Activated T-cell treated with anti-CD3 and anti-CD28 coated beads, Interleukin-2, amount 50 U/mL, for 24 hours (primary cell): Measurements from ENCODE around the gene MARCHF10.

Experiments
- DNase-seq: peaks from one replicate; pipeline ENCODE4 v3.0.0-alpha.2; 2020
- H3K27ac Mint-ChIP-seq: 2 replicates; pipeline ENCODE4 v1.8.0; 2020; ENCODE audit warnings: mild to moderate bottlenecking, mixed read lengths
- H3K27me3 Mint-ChIP-seq: 2 replicates; pipeline ENCODE4 v1.8.0; 2020; ENCODE audit warnings: mixed read lengths
- H3K36me3 Mint-ChIP-seq: 2 replicates; pipeline ENCODE4 v1.8.0; 2020; ENCODE audit warnings: low read depth, mixed read lengths
- H3K4me1 Mint-ChIP-seq: 2 replicates; pipeline ENCODE4 v1.8.0; 2020; ENCODE audit warnings: low read depth, mixed read lengths
- H3K4me3 Mint-ChIP-seq: 2 replicates; pipeline ENCODE4 v1.8.0; 2020; ENCODE audit warnings: mild to moderate bottlenecking, moderate library complexity, mixed read lengths
- H3K9me3 Mint-ChIP-seq: 2 replicates; pipeline ENCODE4 v1.8.0; 2020; ENCODE audit warnings: mixed read lengths

MARCHF10 gene

GRCh38 chr17:62827746-62828485, 19.8 kb upstream of the MARCHF10 start:
- H3K4me3 Mint-ChIP-seq = no peak overlapping the region
- no peak for DNase-seq
- no peaks in the 10 kb centered on the region for H3K4me1 Mint-ChIP-seq
- no peaks in the 10 kb centered on the region for H3K9me3 Mint-ChIP-seq
- H3K27me3 Mint-ChIP-seq = peaks cover 3% of the 10 kb centered on the region
- no peak overlapping the region for H3K27ac Mint-ChIP-seq
- H3K36me3 Mint-ChIP-seq = no peaks in the 10 kb centered on the region

GRCh38 chr17:62826956-62827355, 18.8 kb upstream of the MARCHF10 start:
- Mint-ChIP-seq H3K27ac (no peak overlapping the region), H3K4me1 (no peaks in the 10 kb centered on the region), H3K36me3 (no peaks in the 10 kb centered on the region), H3K27me3 (peaks cover 3% of the 10 kb centered on the region), H3K9me3 (no peaks in the 10 kb centered on the region), H3K4me3 (no peak overlapping the region)
- no peak for DNase-seq

- no peaks in the 10 kb centered on the region for H3K36me3 Mint-ChIP-seq
- H3K27me3 Mint-ChIP-seq = peaks cover 5% of the 10 kb centered on the region
- no peaks in the 10 kb centered on the region for H3K9me3 Mint-ChIP-seq
- H3K4me1 Mint-ChIP-seq = no peaks in the 10 kb centered on the region
- H3K4me3 Mint-ChIP-seq = no peak overlapping the region
- no peak for DNase-seq
- H3K27ac Mint-ChIP-seq = no peak overlapping the region
These were observed 17.1 kb upstream of the MARCHF10 start for GRCh38 chr17:62825182-62825581.

- H3K9me3 Mint-ChIP-seq = no peaks in the 10 kb centered on the region
- no peak overlapping the region for H3K4me3 Mint-ChIP-seq
- no peak overlapping the region for H3K27ac Mint-ChIP-seq
- no peaks in the 10 kb centered on the region for H3K36me3 Mint-ChIP-seq
- no peak for DNase-seq
- H3K27me3 Mint-ChIP-seq = peaks cover 11% of the 10 kb centered on the region
- H3K4me1 Mint-ChIP-seq = peaks cover 5% of the 10 kb centered on the region
These were observed 16.4 kb upstream of the MARCHF10 start for GRCh38 chr17:62824290-62825131.

GRCh38 chr17:62823111-62823893, 15.2 kb upstream of the MARCHF10 start:
- Mint-ChIP-seq H3K4me1 (peaks cover 6% of the 10 kb centered on the region), H3K27me3 (peaks cover 23% of the 10 kb centered on the region), H3K9me3 (no peaks in the 10 kb centered on the region), H3K27ac (no peak overlapping the region), H3K36me3 (no peaks in the 10 kb centered on the region), H3K4me3 (no peak overlapping the region)
- no peak for DNase-seq

GRCh38 chr17:62822080-62822904, 14.2 kb upstream of the MARCHF10 start:
- Mint-ChIP-seq H3K4me3 (no peak overlapping the region), H3K4me1 (peaks cover 6% of the 10 kb centered on the region), H3K27me3 (peaks cover 28% of the 10 kb centered on the region), H3K27ac (no peak overlapping the region), H3K9me3 (no peaks in the 10 kb centered on the region), H3K36me3 (no peaks in the 10 kb centered on the region)
- DNase-seq = no peak

GRCh38 chr17:62821189-62822079, 13.3 kb upstream of the MARCHF10 start:
- peaks cover 6% of the 10 kb centered on the region for H3K4me1 Mint-ChIP-seq
- H3K27me3 Mint-ChIP-seq = peaks cover 28% of the 10 kb centered on the region
- no peak for DNase-seq
- H3K27ac Mint-ChIP-seq = no peak overlapping the region
- H3K4me3 Mint-ChIP-seq = no peak overlapping the region
- H3K36me3 Mint-ChIP-seq = no peaks in the 10 kb centered on the region
- H3K9me3 Mint-ChIP-seq = no peaks in the 10 kb centered on the region

- H3K4me3 Mint-ChIP-seq = no peak overlapping the region
- peaks cover 34% of the 10 kb centered on the region for H3K27me3 Mint-ChIP-seq
- H3K27ac Mint-ChIP-seq = no peak overlapping the region
- DNase-seq = no peak
- no peaks in the 10 kb centered on the region for H3K36me3 Mint-ChIP-seq
- no peaks in the 10 kb centered on the region for H3K9me3 Mint-ChIP-seq
- H3K4me1 Mint-ChIP-seq = peaks cover 6% of the 10 kb centered on the region
These were observed 11.6 kb upstream of the MARCHF10 start for GRCh38 chr17:62819511-62820221.

GRCh38 chr17:62818526-62818925, 10.4 kb upstream of the MARCHF10 start:
- no peak overlapping the region for H3K27ac Mint-ChIP-seq
- no peaks in the 10 kb centered on the region for H3K36me3 Mint-ChIP-seq
- no peak for DNase-seq
- no peak overlapping the region for H3K4me3 Mint-ChIP-seq
- peaks cover 6% of the 10 kb centered on the region for H3K4me1 Mint-ChIP-seq
- H3K27me3 Mint-ChIP-seq = peaks cover 42% of the 10 kb centered on the region
- H3K9me3 Mint-ChIP-seq = peaks cover 8% of the 10 kb centered on the region

- DNase-seq = no peak
- Mint-ChIP-seq H3K9me3 (peaks cover 8% of the 10 kb centered on the region), H3K4me1 (peaks cover 6% of the 10 kb centered on the region), H3K27me3 (peaks cover 42% of the 10 kb centered on the region), H3K27ac (no peak overlapping the region), H3K36me3 (no peaks in the 10 kb centered on the region), H3K4me3 (no peak overlapping the region)
These were observed 8.2 kb upstream of the MARCHF10 start for GRCh38 chr17:62816282-62816839.

- H3K27ac Mint-ChIP-seq = no peak overlapping the region
- peaks cover 52% of the 10 kb centered on the region for H3K27me3 Mint-ChIP-seq
- DNase-seq = no peak
- H3K9me3 Mint-ChIP-seq = peaks cover 8% of the 10 kb centered on the region
- no peaks in the 10 kb centered on the region for H3K36me3 Mint-ChIP-seq
- H3K4me1 Mint-ChIP-seq = peaks cover 10% of the 10 kb centered on the region
- no peak overlapping the region for H3K4me3 Mint-ChIP-seq
These were observed 1.5 kb upstream of the MARCHF10 start for GRCh38 chr17:62809656-62810055.

GRCh38 chr17:62808576-62808970, 459 bp upstream of the MARCHF10 start:
- Mint-ChIP-seq H3K36me3 (no peaks in the 10 kb centered on the region), H3K27ac (no peak overlapping the region), H3K4me1 (peaks cover 10% of the 10 kb centered on the region), H3K9me3 (no peaks in the 10 kb centered on the region), H3K27me3 (peaks cover 54% of the 10 kb centered on the region), H3K4me3 (no peak overlapping the region)
- DNase-seq = no peak
